PFSK-1 (cell line): Measurements from ENCODE around the gene TRHDE.

ENCODE experiments used
- FOXP2 ChIP-seq: optimal IDR thresholded peaks from 2 replicates; pipeline ENCODE3; 2011; ENCODE audit warnings: borderline replicate concordance, control low read depth, inconsistent platforms; ENCODE audit not compliant: insufficient read depth; ENCODE audit errors: extremely low read length, extremely low read depth
- POLR2AphosphoS5 ChIP-seq: IDR thresholded peaks from 2 replicates; pipeline ENCODE4 v1.6.1; 2012; ENCODE audit warnings: low read depth, mild to moderate bottlenecking, control low read depth, low read length, moderate library complexity
- REST ChIP-seq, 2 experiments: IDR thresholded peaks; 2 replicates each; pipeline versions ENCODE4 v1.6.1 to v1.8.0; 2011 to 2012; ENCODE audit warnings: low read depth in 2 of 2, low read length in 2 of 2, control low read depth in 1 of 2, inconsistent platforms in 1 of 2, mild to moderate bottlenecking in 1 of 2, moderate library complexity in 1 of 2; ENCODE audit not compliant: insufficient read depth in 1 of 2
- SIN3A ChIP-seq: IDR thresholded peaks from 2 replicates; pipeline ENCODE4 v1.6.1; 2012; ENCODE audit warnings: mild to moderate bottlenecking, low read length, moderate library complexity, borderline replicate concordance; ENCODE audit not compliant: insufficient read depth
- TAF1 ChIP-seq: IDR thresholded peaks from 2 replicates; pipeline ENCODE4 v1.6.1; 2012; ENCODE audit warnings: low read length, control low read depth, borderline replicate concordance; ENCODE audit not compliant: insufficient read depth

GRCh38 chr12:72289633-72290032, 17.5 kb downstream of the TRHDE start:
- TF ChIP-seq REST (IDR thresholded peaks at IDR 0.05; ENCODE audit: insufficient read depth in 1 of 2, low read depth in 2 of 2, low read length in 2 of 2) (no peak), TAF1 (no peak), SIN3A (no peak), FOXP2 (no peak), POLR2AphosphoS5 (no peak)
